CD4-positive, alpha-beta T cell treated with Interferon gamma for 1 hour (primary cell): ENCODE results near the gene LRRN4CL.
"Not testable (repeated sequence)": the region's sequence is repeated elsewhere in the genome, so short reads cannot be mapped to it uniquely, and the experiment has no call there.

Experiments used
- DNase-seq: peaks from one replicate; pipeline ENCODE4 v3.0.0-alpha.2; 2020

LRRN4CL gene

GRCh38 chr11:62689421-62690183 lies at the start of gene LRRN4CL:
Gene LRRN4CL (minus strand): TSS chr11:62689530. CDS start chr11:62688508, 1,022 bp downstream.
- no peak for DNase-seq

- DNase-seq = no peak
Measured at GRCh38 chr11:62737196-62737595, 47.9 kb upstream of the LRRN4CL start.

GRCh38 chr11:62732830-62733229 lies 43.5 kb upstream of the LRRN4CL start:
- no peak for DNase-seq

- DNase-seq = not testable (repeated sequence)
Measured at GRCh38 chr11:62730076-62730475, 40.7 kb upstream of the LRRN4CL start.

GRCh38 chr11:62728171-62728988 lies 39.0 kb upstream of the LRRN4CL start, which contains the start of gene TTC9C:
Gene TTC9C (plus strand): TSS chr11:62728486. CDS start chr11:62728849, 363 bp downstream.
- DNase-seq = peak; percentile 81

- peak; percentile 91 for DNase-seq
Measured at GRCh38 chr11:62727872-62728170, 38.5 kb upstream of the LRRN4CL start.

GRCh38 chr11:62727165-62727871 lies 38.0 kb upstream of the LRRN4CL start, which contains the start of gene HNRNPUL2:
Gene HNRNPUL2 (minus strand): TSS chr11:62727457. CDS start chr11:62727156, 301 bp downstream.
- DNase-seq = peak; percentile 99

- no peak for DNase-seq
Measured at GRCh38 chr11:62726915-62727164, 37.5 kb upstream of the LRRN4CL start.

- DNase-seq = no peak
Measured at GRCh38 chr11:62726156-62726914, 37.0 kb upstream of the LRRN4CL start.

GRCh38 chr11:62725646-62726045 lies 36.3 kb upstream of the LRRN4CL start:
- DNase-seq = no peak

GRCh38 chr11:62724171-62724570 lies 34.8 kb upstream of the LRRN4CL start:
- no peak for DNase-seq

- no peak for DNase-seq
Measured at GRCh38 chr11:62721994-62722393, 32.7 kb upstream of the LRRN4CL start.

GRCh38 chr11:62719302-62719978 lies 30.1 kb upstream of the LRRN4CL start:
- no peak for DNase-seq

- no peak for DNase-seq
Measured at GRCh38 chr11:62716816-62717215, 27.5 kb upstream of the LRRN4CL start.

- DNase-seq = no peak
Measured at GRCh38 chr11:62716206-62716605, 26.9 kb upstream of the LRRN4CL start.

- DNase-seq = no peak
Measured at GRCh38 chr11:62715150-62716130, 26.1 kb upstream of the LRRN4CL start.

- DNase-seq = no peak
Measured at GRCh38 chr11:62713343-62713742, 24.0 kb upstream of the LRRN4CL start.

GRCh38 chr11:62712861-62713260 lies 23.5 kb upstream of the LRRN4CL start:
- no peak for DNase-seq

- DNase-seq = no peak
Measured at GRCh38 chr11:62712276-62712812, 23.0 kb upstream of the LRRN4CL start.

- DNase-seq = no peak
Measured at GRCh38 chr11:62710001-62710345, 20.6 kb upstream of the LRRN4CL start.
